Measurements from ENCODE around the gene TRIO. TPM values are rescaled to one million over a fixed set of nuclear protein-coding genes. Genes with fewer than 3 reads are reported as not detected.
"Not testable (repeated sequence)": the region's sequence is repeated elsewhere in the genome, so short reads cannot be mapped to it uniquely, and the experiment has no call there.

The TRIO gene
- total RNA-seq, 1 donor from 2014 or later, result 223 TPM

GRCh38 chr5:14386884-14387624, 243.9 kb downstream of the TRIO start:
- Mint-ChIP-seq H3K4me3 (no peak overlapping the region), H3K4me1 (no peaks in the 10 kb centered on the region), H3K36me3 (ENCODE audit: low read depth) (peaks cover 96% of the 10 kb centered on the region), H3K27ac (no peak overlapping the region), H3K9me3 (no peaks in the 10 kb centered on the region), H3K27me3 (no peaks in the 10 kb centered on the region)
- ChIA-PET CTCF (interaction anchor here (1.0 kb wide), 1 partner anchor 262 kb away, joined by 3 read pairs; no protein-coding TSS in a partner anchor), POLR2A (no interaction called here)
- intact Hi-C loops (cut with micrococcal nuclease), result no loop called here
- TF ChIP-seq, protein P1, sequence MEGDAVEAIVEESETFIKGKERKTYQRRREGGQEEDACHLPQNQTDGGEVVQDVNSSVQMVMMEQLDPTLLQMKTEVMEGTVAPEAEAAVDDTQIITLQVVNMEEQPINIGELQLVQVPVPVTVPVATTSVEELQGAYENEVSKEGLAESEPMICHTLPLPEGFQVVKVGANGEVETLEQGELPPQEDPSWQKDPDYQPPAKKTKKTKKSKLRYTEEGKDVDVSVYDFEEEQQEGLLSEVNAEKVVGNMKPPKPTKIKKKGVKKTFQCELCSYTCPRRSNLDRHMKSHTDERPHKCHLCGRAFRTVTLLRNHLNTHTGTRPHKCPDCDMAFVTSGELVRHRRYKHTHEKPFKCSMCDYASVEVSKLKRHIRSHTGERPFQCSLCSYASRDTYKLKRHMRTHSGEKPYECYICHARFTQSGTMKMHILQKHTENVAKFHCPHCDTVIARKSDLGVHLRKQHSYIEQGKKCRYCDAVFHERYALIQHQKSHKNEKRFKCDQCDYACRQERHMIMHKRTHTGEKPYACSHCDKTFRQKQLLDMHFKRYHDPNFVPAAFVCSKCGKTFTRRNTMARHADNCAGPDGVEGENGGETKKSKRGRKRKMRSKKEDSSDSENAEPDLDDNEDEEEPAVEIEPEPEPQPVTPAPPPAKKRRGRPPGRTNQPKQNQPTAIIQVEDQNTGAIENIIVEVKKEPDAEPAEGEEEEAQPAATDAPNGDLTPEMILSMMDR (IDR thresholded peaks at IDR 0.05), result no peak
- DNase-seq (no peak), ATAC-seq (ENCODE audit: low read depth) (no peak)

DNA sequence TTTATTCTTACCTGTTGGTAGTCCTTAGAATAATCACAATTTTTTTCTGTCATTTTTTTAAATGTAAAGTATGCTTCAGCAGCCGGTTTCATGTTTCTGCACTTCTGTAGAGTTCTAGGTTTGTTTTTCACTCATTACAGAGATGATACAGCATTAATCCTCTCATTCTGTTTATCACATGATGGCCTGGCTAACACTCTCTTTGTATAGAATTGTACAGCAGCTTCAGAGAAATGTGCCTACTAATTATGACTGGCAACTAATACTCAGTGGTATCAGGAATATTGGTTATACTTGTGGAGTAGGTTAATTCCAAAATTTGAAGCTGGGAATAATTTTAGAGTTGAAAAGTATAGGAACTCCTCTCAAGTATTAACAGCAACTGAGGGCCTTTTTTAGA, 245.6 kb downstream of the TRIO start:
- Mint-ChIP-seq H3K27me3 (no peaks in the 10 kb centered on the region), H3K4me3 (no peak overlapping the region), H3K36me3 (ENCODE audit: low read depth) (peaks cover 97% of the 10 kb centered on the region), H3K9me3 (no peaks in the 10 kb centered on the region), H3K27ac (no peak overlapping the region), H3K4me1 (no peaks in the 10 kb centered on the region)
- ChIA-PET POLR2A (interaction anchor here (0.6 to 0.7 kb wide), 2 partner anchors 14 to 266 kb away, joined by 6 to 10 read pairs; no protein-coding TSS in a partner anchor), CTCF (interaction anchor here (0.9 to 1.3 kb wide), 2 partner anchors 20 to 109 kb away, joined by 3 read pairs; no protein-coding TSS in a partner anchor)
- TF ChIP-seq, protein P1 (IDR thresholded peaks at IDR 0.05), result no peak
- DNase-seq (no peak), ATAC-seq (ENCODE audit: low read depth) (no peak)
- intact Hi-C loops (cut with micrococcal nuclease), result no loop called here

DNA sequence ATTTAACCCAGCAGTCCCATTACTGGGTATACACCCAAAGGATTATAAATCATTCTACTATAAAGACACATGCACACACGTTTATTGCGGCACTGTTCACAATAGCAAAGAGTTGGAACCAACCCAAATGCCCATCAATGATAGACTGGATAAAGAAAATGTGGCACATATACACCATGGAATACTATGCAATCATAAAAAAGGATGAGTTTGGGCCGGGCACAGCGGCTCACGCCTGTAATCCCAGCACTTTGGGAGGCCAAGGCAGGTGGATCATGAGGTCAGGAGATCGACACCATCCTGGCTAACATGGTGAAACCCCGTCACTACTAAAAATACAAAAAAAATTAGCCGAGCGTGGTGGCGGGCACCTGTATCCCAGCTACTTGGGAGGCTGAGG, 249.4 kb downstream of the TRIO start:
- DNase-seq; POLR2A ChIA-PET; H3K4me3 Mint-ChIP-seq; H3K9me3 Mint-ChIP-seq; CTCF ChIA-PET; ATAC-seq (ENCODE audit: low read depth); H3K27ac Mint-ChIP-seq; H3K4me1 Mint-ChIP-seq; H3K27me3 Mint-ChIP-seq: not testable (repeated sequence)
- peaks cover 91% of the 10 kb centered on the region for H3K36me3 Mint-ChIP-seq (ENCODE audit: low read depth)
- intact Hi-C loops (cut with micrococcal nuclease), result loop anchor here (5.0 to 10.0 kb wide), 2 partner anchors 40 to 622 kb away; no protein-coding TSS in a partner anchor

DNA sequence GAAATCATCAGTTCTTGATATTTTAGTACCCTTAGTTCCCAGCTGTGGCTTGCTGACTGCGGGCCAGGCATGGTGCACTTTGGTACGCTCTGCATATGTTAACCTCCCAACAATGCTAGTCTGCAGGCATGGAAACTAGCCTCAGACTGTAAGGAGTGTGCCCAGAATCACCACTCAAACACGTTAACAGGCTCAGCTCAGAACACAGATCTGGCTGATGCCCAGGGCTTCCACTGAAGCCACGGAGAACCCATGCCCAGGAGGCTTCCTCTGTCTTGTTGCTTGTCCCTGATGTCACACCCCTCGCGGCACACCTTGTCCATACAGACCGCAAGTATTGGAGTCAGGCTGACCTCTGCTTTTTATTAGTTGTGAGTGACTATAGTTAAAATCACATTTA, 251.2 kb downstream of the TRIO start:
- Mint-ChIP-seq H3K4me1 (no peaks in the 10 kb centered on the region), H3K36me3 (ENCODE audit: low read depth) (peaks cover 88% of the 10 kb centered on the region)
- POLR2A ChIA-PET, result no interaction called here

DNA sequence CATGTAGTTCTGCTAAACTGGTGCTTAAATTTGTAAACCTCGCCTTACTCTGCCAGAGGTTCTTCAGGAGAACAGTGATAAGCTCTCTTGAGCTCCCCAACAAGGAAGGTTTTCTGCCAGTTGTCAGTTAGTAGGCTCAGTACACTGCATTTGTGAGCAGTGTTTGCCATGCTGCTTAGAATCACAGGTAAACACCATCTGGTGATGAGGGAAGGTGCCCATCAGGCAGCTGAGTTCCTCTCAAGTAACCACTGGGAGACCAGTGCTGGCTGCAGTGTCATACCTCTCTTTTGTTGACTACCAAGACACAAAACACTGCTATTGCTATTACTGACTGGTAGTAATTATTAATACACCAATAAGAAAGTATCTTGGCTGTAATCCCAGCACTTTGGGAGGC, 252.3 kb downstream of the TRIO start:
- Mint-ChIP-seq H3K9me3 (no peaks in the 10 kb centered on the region), H3K27me3 (no peaks in the 10 kb centered on the region), H3K4me1 (no peaks in the 10 kb centered on the region), H3K27ac (no peak overlapping the region), H3K4me3 (no peak overlapping the region), H3K36me3 (ENCODE audit: low read depth) (peaks cover 87% of the 10 kb centered on the region)
- DNase-seq, result no peak
- ChIA-PET POLR2A (no interaction called here), CTCF (interaction anchor here (2.7 kb wide), 1 partner anchor 253 kb away, joined by 11 read pairs; no protein-coding TSS in a partner anchor)
- ATAC-seq (ENCODE audit: low read depth), result no peak
- intact Hi-C loops (cut with micrococcal nuclease), result loop anchor here (10.0 kb wide), 1 partner anchor 619 kb away; no protein-coding TSS in a partner anchor
- TF ChIP-seq, protein P1 (IDR thresholded peaks at IDR 0.05), result no peak

More for the DNA sequence above, 251.2 kb downstream of the TRIO start:
- DNase-seq, result no peak
- intact Hi-C loops (cut with micrococcal nuclease), result loop anchor here (5.0 to 10.0 kb wide), 2 partner anchors 42 to 620 kb away; no protein-coding TSS in a partner anchor
- Mint-ChIP-seq H3K27me3 (no peaks in the 10 kb centered on the region), H3K9me3 (no peaks in the 10 kb centered on the region), H3K4me3 (no peak overlapping the region), H3K27ac (no peak overlapping the region)
- TF ChIP-seq, protein P1 (IDR thresholded peaks at IDR 0.05), result no peak
- ATAC-seq (ENCODE audit: low read depth), result no peak
- CTCF ChIA-PET, result interaction anchor here (2.7 kb wide), 1 partner anchor 254 kb away, joined by 11 read pairs; no protein-coding TSS in a partner anchor
